Nucleus accumbens (tissue), 56 donors: ENCODE measurements around the gene AGPAT2.
A peak's percentile ranks its signal among the peaks of the same experiment; 100 is the strongest.

ENCODE experiments used
- DNase-seq, 56 donors: peaks; one replicate each; lab custom pipeline; 2025; lab: John Stamatoyannopoulos, UW

The AGPAT2 gene

DNA sequence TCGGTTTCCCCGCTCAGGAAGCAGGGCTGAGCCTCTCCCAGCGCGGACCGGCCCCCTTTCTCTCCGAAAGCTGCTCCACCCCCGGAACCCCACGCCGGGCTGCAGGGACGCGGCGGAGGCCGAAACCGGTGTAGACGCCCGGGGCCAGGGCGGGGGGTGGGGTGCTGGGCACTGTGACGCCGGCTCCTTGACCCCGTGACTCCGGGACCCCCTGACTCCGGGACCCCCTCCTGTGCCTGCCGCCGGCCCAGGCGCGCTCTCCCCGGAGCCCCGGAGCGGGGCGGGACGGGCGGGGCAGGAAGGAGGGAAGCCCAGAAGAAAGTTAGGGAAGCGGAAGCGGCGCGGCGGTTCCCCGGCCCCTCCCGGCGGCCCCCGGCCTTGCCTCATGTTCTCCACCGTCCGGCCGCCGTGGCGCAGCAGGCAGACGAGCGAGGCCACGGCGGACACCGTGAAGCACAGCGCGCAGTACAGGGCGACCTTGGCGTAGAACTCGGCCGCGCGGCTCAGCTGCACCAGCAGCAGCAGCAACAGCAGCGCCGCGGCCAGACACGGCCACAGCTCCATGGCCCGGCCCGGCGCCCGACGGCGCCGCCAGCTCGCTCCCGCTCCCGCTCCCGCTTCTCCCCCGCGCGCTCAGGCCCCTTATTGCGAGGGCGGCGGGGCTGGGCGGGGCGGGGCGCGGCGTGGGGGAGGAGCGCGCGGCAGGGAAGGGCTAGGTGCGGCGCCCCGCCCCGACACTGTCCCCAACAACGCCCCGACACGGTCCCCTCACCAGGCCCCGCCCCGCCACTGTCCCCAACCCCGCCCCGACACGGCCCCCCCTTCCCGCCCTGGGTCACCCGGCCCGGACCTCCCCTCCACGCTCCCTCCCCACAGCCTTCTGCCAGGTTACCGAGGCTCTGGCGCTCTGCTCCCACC is at the start of gene AGPAT2:
AGPAT2 (minus strand) TSS at position 664 of the 918 bp plus-strand sequence; CDS start at position 564, 100 bp downstream.
- DNase-seq, result peak in 16 of 56 donors; percentile 11 to 57 (median 29)

DNA sequence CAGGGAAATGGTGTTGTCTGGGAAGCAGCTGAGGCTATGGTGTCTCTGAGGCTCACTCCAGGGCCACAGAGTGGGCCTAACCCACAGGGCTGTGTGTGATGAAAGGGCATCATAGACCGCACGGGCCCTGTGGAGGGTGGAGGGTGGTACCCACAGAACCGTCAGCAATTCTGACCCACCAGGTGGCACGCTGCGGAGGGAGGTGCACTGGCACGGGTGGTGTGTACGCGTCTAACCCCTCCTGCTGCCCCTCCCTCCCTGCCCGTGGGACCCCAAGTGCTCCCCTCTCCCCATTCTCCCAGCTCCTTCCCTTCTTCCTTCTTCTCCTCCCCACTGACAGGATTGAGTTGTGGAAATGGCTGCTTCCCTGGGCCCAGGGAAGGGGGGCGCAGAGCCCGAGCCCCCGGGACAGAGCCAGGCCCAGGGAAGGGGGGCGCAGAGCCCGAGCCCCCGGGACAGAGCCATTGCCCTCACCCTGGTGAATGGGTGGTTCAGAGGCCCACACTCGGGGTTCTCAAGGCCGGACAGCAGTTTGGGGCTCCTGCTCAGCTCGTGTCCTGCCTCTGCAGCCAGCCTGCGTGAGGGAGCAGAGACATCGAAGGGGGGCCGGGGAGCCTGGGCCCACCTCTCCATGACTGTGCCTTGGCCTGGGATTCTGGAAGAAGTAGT is 48.7 kb upstream of the AGPAT2 start:
- no peak for DNase-seq

DNA sequence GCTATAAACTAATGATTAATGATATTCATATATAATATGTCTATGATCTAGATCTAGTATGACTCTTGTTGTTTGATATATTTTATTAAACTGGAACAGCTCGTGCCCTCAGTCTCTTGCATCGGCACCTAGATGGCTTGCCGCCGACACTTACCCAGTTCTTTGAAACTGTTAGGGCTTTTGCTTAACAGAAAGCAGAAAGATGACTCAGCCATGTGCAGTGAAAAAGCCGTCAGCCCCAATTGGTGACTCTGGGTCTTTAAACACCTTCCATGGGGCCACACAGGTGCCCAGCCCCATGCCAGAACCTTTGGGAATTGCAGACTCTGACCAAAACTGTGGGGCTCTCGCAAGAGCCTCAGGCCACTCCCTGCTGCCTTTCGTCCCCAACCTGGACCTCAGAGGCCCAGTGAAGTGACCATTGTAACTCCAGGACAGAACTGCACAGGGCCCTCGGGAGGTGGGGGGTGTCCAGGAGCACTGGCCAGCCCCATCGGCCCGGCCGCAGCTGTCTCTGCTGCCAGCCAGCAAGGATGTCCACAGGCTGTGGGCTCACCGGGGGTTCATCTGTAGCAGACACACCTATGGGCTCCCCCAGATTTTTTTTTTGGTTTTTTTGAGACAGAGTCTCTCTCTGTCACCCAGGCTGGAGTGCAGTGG is 47.7 kb upstream of the AGPAT2 start:
- DNase-seq, result peak in 1 of 56 donors; percentile 24

GRCh38 chr9:136733611-136734010 is 46.4 kb upstream of the AGPAT2 start:
- DNase-seq, result no peak

GRCh38 chr9:136732444-136733178 is 45.4 kb upstream of the AGPAT2 start:
- DNase-seq, result no peak

GRCh38 chr9:136729926-136730325 is 42.7 kb upstream of the AGPAT2 start:
- DNase-seq, result no peak

DNA sequence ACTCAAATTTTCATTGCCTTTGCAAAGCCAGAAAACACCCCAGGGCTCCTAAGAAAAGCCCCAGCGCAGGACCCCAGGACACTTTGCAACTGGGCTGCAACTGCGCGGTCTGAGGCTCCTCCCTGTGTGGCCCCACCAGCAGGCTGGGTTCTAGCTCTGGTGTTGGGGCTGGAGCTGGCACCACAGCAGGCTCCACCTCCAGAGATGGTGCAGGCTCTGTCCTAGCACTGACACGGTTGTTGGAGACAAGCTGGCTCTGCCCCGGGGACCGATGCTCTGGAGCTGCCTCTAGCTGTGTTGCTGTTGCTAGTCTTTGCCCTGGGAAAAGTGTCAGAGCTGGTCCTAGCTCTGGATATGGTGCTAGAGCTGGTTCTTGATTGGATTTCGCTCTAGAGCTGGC is 41.9 kb upstream of the AGPAT2 start:
- no peak for DNase-seq

DNA sequence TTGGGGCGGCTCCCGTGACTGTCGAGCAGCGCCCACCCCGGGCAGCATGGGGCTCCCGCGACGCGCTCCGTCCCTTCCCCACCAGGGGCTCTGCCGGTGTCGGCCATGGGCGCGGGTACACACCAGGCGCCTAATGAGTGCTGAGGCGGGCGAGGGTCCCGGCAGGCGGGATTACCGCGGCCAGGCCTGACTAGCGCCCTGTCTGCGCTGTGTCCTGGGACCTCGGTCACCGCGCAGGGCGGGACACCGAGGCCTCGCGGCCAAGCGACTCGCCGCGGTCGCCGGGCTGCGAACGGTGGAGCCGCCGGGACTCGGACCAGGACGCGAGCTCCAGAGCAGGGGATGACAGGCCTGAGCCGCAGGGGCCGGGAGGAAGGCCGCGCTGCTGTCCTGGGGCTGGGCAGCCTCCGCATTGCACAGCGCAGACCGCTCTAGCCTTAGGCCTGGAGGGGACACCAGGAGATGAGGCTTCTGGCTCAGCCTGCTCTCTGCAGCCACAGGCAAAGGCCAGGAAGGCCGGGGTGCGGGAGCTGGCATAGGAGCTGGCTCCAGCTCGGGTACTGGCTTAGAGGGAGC is 41.4 kb upstream of the AGPAT2 start:
- peak in 2 of 56 donors; percentile 25 to 39 for DNase-seq

DNA sequence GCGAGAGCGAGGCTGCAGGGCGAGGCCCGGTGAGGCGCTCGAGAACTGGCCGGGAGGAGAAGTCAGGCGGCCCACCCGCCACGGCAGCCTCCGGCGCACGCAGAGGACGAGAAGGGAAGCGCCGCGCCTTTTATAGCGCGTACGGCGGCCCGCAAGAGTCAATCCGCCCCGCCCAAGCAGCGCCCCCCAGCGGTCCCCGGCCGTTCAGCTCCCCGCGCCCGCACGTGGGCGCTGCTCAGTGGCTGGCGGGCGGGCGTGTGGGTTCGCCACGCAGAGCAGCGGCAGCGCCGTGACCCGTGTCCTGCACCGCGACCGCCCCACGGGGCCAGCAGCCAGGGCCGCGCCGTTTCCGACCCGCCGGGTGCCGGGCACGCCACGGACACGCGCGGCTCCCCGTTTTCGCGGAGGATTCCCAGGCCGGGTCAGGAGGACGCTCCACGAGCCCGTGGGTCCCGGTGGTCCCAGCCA is 40.9 kb upstream of the AGPAT2 start:
- peak in 55 of 56 donors; percentile 21 to 91 (median 77) for DNase-seq

DNA sequence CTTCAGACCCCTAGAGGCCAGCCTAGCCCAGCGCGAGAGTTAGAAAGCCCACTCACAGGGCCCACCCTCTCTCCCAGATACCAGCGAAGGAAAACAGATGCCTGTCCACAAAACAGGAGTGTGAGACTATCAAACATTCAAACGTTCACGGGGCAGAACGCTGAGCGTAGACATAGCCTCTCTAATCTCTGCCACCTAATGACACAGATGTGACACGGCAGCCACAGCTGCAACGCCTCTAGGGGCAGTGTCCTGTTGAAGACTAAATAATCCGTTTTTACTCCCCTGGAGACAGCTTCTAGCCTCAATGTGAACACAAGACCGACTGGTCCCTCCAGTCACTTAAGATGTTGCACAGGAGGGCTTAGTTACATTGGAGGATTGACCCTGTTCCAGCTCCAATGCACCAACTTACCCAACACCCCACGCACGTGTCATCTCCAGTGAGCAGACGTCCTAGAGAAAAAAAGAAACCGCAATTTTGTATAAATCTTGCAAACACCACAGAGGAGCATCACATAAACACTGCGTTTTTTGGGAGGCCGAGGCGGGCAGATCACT is 39.5 kb upstream of the AGPAT2 start:
- DNase-seq, result no peak

GRCh38 chr9:136726118-136726517 is 38.9 kb upstream of the AGPAT2 start:
- DNase-seq, result no peak

DNA sequence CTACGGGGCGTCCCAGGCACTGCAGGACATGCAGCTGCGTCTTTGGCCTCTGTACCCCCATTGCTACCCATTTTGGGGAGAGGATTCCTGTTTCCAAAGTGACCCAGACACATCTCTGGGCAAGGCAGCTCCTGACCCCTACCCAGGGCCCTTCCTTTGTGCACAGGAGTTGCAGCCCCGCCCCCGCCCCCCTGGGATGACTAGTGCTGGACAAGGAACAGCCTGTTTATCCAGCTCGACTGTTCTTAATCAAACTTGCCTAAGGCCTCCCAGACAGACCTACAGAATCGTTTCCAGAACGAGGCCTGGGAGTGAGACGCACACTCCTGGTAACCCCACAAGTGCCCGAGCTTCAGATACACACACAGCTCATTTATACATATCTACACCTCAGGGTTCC is 38.4 kb upstream of the AGPAT2 start:
- DNase-seq, result no peak

DNA sequence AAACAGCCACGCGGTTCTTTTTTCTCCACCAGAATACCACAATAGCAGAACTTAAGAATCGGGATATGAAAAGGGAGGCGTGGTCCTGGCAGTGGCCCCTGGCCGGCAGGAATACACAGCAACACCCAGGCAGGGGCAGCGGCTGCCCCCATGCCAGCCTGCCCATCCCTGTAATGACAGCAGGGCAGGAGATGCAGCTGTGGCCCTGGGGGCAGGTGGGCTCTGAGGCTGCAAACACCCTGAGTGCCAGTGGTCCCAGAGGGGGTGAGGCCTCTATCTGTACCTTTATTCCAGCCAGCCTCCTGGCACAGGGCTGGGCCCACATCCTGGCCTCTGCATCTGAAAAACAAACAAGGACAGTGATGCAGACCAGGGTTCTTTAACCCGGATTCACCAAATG is 37.5 kb upstream of the AGPAT2 start:
- DNase-seq, result no peak

DNA sequence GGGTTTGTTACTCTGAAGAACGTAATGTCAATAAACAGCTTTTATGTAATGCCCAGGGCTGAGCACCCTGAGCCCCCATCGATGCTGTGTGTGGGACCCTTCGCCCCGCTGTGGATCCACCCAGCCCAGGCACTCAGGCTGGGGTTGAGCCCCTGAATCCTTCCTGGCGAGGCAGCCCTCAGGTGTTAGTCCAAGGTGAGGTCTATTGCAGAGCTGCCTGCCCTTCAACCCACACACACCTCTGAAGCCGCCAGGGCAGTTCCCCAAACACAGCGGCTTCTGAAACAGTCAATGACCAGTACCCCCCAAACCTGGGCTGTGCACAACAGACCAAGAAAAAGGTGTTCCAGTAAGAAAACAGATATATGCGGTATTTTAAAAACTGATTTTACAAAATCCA is 36.7 kb upstream of the AGPAT2 start:
- no peak for DNase-seq

GRCh38 chr9:136723362-136723976 is 36.2 kb upstream of the AGPAT2 start:
- no peak for DNase-seq

- no peak for DNase-seq
These were observed 35.7 kb upstream of the AGPAT2 start for GRCh38 chr9:136722969-136723356.

DNA sequence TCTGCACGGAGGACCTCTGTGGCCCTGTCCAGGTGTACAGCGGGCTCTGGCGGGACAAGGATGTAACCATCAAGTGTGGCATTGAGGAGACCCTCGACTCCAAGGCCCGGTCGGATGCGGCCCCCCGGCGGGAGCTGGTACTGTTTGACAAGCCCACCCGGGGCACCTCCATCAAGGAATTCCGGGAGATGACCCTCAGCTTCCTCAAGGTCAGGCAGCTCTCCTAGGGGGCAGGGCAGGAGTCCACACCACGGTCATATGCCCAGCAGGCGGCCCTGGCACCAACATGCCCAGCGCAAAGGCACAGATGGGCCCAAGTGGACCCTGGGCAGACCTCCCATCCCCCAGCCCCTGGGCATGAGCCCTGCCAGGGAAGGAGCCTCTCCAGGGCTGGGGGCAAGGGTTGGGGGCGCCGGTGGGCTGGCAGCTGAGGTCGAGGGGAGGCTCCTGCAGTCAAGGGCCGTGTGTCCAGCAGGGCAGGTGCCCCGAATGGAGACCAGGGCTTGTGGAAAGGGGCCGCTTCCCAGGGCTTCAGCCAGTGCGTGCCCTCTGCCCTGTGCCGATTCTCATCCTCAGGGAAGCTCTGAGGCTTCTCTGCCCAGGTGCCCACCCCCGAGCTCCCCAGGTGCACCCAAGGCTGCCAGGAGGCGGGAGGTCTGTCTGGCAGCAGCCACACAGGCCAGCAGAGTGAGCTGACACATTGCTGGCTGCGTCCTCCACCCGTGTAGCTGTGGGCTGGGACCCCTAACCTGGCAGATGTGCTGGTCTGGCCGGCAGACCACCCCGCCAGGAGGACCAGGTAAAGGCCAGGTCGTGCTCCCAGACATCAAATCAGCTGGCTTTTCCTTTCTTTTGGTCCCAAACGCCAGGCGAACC is 35.1 kb upstream of the AGPAT2 start:
- no peak for DNase-seq
